HG03575 (cell line): ENCODE measurements around the gene HOXA13.

Experiments
- ATAC-seq: cut with Tn5 transposase; IDR thresholded peaks from one replicate; pipeline ENCODE4 v1.9.1; 2021; ENCODE audit not compliant: unreplicated experiment, insufficient number of reproducible peaks, low FRiP score; ENCODE audit errors: extremely low read depth

HOXA13 gene

GRCh38 chr7:27239387-27240014 lies 39.6 kb upstream of the HOXA13 start:
- no peak for ATAC-seq

DNA sequence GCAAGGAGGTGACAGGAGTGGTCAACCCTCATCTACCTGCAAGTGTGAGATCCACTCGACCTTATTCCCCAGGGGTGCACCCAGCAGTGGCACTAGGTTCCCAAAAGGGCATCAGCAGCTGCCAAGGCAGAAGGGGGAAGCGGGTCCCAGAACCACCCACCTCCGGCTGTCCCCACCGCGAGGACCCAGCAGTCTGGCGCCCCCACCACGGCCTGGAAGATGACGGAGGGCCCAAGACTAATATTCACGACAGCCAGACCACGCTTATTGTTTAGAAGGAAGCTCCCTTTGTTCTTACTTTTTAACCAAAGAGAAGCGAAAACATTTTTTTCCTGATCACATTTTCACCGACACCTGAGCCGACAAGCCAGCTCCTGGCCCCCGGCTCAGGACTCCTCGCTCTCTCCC lies 39.1 kb upstream of the HOXA13 start:
- ATAC-seq, result no peak

- no peak for ATAC-seq
Measured at GRCh38 chr7:27237735-27238334, 37.9 kb upstream of the HOXA13 start.

DNA sequence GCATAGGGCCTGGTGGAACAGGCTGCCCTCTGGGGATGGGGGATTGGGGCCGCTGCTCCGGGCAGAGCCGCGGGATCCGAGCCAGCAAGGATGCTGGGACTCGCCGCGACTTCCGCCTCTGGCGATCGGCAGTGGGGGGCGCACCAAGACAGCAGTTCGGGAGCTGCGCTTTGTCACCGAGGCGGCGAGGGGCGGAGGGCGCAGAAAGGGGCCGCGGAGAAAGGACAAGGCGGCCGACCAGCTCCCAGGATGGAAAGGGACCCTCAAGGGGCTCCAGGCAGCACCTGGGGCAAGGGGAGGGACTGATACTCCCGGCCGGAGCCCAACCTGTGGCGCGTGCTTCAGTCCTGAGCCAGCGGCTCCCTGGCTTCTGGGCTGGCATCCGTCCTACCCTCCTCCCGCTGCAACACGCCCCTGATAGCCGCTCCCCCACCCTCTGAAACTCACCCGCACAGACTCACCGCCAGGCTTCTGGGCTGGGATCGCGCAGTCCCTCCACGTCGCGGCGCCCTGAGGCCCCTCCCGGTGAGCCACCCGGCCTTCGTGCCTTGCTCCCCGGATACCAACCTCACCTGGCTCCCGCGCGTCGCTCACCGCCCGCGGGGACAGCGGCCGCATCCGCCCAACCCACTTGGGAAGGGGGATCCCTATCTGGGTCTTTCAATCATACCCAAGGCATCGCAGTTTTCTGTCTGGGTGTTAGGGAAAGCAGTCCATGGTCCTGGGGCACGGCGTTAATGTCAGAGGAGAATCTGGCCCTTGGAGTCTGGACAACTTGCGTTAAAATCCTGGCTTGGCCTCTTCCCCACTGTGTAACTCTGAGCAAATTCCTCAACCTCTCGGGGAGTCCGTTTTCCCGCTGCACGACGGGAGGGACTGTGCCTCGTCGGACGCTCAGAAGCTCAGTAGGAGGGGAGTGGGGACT lies 35.8 kb upstream of the HOXA13 start:
- ATAC-seq, result no peak

DNA sequence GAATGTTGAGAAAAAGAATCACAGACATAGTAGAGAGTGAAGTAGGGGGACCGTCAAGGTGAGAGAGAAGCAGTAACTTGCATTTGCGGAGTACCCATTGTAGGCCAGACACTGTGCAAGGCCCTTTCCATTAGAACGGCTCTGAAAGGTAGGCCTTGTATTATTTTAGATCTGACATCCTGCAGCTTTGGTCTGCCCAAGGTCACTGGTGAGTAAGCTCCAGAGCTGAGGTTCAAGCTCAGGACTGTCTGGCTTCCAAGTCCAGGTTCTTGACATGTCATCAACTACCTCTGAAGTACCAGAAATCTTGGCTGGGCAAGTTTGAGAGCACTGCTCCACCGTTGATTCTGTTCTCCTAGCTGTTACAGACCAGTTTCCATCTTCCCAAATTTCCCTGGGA lies 29.6 kb upstream of the HOXA13 start:
- ATAC-seq, result no peak

- no peak for ATAC-seq
Measured at GRCh38 chr7:27224983-27225934, 25.4 kb upstream of the HOXA13 start.

DNA sequence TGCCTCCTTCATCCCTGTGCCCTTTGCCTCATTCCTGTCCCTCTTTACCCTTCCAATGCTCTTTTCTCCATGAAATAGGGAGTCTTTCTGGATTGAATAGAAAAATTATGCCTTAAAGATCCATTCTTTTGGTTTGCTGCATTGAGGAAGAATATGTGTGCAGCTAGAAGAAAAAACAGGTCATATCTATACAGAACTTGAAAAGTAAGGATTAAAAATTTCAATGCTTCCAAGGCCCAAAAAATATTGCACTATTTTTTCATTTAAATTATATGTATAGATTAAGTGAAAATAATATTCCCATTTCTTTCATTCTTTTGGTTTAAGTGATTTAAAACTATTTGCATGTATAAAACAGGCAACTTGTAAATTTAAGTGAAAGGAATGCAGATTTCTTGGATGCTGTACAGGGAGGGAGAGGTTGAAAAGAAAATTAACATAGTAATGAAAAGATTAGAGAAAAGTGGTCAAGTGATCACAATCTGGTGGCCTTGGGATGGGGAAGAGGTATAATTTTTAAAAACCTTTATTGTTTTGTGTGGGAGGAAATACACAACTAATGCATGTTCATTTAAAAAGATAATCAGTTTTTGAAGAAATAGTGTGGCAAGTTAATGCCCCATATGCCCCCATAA lies 24.2 kb upstream of the HOXA13 start:
- ATAC-seq, result no peak

DNA sequence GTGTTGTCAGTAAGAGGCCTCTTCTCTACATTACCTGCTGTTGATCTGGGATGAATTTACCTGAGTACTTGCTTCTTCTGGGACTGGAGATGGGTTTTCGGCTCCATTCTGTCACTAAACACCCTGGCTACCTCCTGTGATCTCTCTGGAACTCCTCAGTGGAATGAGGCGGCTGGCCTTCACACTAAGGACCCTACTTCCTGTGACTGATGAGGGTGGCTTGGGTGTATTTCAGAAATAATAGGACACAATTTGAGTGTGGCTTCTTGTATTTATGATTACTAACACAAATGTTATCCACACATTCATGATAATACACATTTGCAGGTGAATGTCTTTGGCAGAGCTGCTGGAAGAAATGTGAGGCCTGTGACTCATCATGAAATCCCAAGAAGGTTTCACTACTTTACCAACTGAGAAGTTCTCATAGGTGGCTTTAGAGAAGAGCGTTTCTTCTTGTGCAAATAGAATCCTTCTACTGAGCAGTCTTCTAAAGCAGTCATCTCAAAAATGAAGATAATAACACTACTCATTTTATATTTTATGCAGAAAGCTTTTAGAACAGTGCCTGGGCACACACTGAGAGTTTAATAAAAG lies 21.4 kb upstream of the HOXA13 start:
- ATAC-seq, result no peak

GRCh38 chr7:27220440-27220955 lies 20.6 kb upstream of the HOXA13 start:
- no peak for ATAC-seq

DNA sequence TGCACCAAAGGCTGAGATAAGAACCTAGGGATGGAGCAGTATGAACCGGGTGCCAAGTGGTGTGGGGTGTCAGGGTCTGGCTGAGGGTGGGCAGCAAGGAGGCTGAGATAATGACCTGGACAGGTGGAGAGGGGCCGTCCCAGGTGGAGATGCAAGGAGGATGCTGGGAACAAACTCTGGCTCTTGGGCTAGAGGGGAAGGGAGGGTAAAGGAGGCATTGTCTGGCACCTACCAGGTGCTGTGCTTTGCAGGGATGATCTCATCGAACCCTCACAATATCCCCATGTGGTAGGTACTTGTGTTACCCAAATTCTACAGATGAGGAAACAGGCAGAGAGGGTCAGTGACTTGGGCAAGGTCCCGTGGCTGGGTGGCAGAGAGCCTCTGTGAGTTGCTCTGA lies 19.9 kb upstream of the HOXA13 start:
- no peak for ATAC-seq

DNA sequence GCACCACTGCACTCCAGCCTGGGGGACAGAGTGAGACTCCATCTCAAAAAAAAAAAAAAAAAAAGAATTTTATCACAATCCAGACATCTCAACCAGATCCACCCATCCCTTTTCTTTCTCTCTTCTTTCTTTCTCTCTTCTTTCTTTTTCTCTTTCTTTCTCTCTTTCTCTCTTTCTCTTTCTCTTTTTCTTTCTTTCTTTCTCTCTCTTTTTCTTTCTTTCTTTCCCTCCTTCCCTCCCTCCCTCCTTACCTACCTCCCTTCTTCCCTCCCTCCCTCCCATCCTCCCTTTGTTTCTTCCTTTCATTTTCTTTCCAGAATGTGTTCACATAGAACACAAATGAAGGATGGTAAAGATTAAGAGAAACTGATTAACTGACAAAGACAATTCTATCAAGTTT lies 18.1 kb upstream of the HOXA13 start:
- no peak for ATAC-seq

GRCh38 chr7:27215356-27215755 lies 15.5 kb upstream of the HOXA13 start:
- no peak for ATAC-seq

GRCh38 chr7:27214239-27214950 lies 14.5 kb upstream of the HOXA13 start:
- ATAC-seq, result no peak

DNA sequence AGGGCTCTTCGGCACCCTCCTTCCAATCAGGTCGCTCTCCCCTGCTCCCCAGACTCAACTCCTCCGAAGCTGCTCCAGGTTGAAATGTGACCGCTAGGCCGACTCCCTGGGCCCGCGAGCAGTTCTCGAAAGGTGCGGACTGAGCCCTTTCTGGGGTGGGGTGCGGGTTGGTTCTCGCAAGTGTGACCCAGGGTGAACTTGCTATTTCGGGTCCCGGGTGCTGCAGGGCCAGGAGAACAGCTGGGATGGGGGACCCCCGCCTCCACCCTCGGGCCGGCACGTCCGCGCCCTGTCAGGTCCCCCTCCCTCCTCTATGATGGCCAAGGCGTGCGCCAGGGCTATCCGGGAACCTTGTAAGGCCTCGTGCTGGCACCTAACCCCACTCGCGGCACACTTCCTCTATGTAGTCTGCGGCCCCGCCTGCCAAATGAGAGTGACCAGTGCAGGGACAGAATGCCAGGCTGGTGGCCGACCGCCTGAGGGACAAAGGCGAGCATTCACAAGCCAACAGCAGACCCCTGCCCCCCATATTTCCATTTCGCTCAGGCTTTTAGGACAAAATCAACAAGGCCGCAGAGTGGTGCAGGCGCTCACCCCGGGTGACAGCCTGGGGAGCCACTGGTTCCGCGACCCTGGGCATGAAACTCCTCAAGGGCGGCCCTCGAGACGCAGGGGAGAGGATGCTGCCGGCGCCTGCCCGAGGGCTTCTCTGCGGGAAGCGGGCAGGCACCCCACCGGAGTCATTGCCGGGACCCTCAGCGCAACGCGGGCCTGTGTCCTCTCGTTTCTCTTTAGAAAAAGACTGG lies 13.7 kb upstream of the HOXA13 start:
- no peak for ATAC-seq

- ATAC-seq, result no peak
Measured at GRCh38 chr7:27212497-27213432, 12.9 kb upstream of the HOXA13 start.

GRCh38 chr7:27211764-27212204 lies 11.9 kb upstream of the HOXA13 start:
- ATAC-seq, result no peak
